ENCODE measurements around the gene SGTA. TPM values are rescaled to one million over a fixed set of nuclear protein-coding genes. Genes with fewer than 3 reads are reported as not detected.

SGTA gene
- total and polyA plus RNA-seq, 9 of the 15 experiments (the other 6 are each of a cell fraction or from before 2014, with no cell fraction given), result 1.4 to 110 (median 49.9) TPM

DNA sequence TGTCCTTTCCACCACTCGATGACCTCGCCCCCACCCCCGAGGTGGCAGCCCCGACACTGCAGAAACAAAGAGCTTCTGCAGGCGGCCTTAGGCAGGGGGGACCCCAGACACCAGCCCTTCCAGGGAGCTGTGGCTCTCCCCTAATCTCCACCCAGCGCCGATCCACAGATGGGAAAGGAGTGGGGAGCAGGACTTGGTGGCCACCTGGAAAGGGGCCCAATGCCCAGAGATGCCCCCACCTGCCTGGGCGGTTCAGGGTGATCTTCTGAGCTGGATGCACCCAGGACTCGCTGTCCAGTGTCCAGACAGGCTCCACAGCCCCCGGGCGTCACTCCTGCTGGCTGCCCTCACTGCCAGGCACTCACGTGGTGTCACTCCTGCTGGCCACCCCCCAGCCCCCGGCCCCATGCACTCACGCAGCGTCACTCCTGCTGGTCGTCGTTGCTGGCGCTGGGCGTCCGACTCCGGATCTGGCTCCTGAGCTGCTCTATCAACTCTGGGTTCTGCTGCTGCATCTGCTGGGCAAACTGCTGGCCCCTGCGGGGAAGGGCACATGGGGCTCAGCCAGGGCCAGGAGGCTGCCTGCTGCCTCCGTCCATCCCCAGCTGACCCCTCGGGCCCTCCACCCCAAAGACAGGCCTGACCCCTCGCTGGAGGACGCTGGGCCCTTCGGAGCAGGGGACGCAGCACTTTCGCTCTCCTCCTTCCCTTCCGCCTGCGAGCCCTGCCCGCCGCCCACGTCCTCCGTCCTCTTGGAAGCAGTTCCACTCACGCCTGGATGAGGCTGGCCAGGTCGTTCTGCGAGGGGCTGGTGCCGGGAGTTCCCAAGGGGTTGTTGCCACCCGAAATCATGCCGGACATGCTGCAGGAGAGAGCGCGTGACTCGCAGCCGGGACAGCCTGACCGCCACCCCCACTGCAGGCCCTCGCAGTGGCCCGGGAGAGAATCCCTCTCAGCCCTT, 25.9 kb downstream of the SGTA start:
- Histone ChIP-seq H2AFZ (ENCODE audit: low read depth, low read length) (no peak overlapping the region), H3K4me2 (ENCODE audit: insufficient read depth, low read length) (no peak overlapping the region), H3K9ac (ENCODE audit: insufficient read depth in 1 of 2, low read depth in 2 of 2, low read length in 2 of 2) (no peak overlapping the region; a peak in 1 of 4 replicates), H3K4me1 (replicated peaks in 1 of 2; ENCODE audit: control insufficient read depth in 2 of 2, insufficient read depth in 2 of 2, low read length in 2 of 2) (peaks cover 0 to 12% of the 10 kb centered on the region in 2 experiments; a peak in 1 of 5 replicates), H3K36me3 (ENCODE audit: control insufficient read depth, insufficient read depth, low read length) (peaks cover 84% of the 10 kb centered on the region; the same call in 2 of the 3 replicates), H3K27me3 (ENCODE audit: control insufficient read depth in 2 of 2, insufficient read depth in 2 of 2, low read length in 2 of 2) (no peaks in the 10 kb centered on the region), H3K9me1 (ENCODE audit: control insufficient read depth, insufficient read depth, low read length) (no peaks in the 10 kb centered on the region), H4K20me1 (replicated peaks; ENCODE audit: control insufficient read depth, insufficient read depth, low read length) (no peaks in the 10 kb centered on the region), H3K27ac (ENCODE audit: extremely low read depth, low read depth, low read length) (no peak overlapping the region), H3K79me2 (ENCODE audit: control insufficient read depth, insufficient read depth, low read length) (no peaks in the 10 kb centered on the region), H3K4me3 (no peak overlapping the region), H3K9me3 (replicated peaks; ENCODE audit: control insufficient read depth, insufficient read depth, low read depth, low read length) (no peaks in the 10 kb centered on the region)
- CTCF ChIA-PET (ENCODE audit: low intra/inter-chr PET ratio), result interaction anchor here (0.6 kb wide), 1 partner anchor 511 kb away, joined by 6 read pairs; no protein-coding TSS in a partner anchor
- 97% methylated on average over 33 of the region's 48 CpGs for WGBS (ENCODE audit: insufficient coverage, low coverage, missing lambda C conversion rate)
- TF ChIP-seq MLX (CRISPR knock-in tag; conservative IDR thresholded peaks at IDR 0.05) (no peak), POLR2A (conservative IDR thresholded peaks at IDR 0.05) (no peak), HSF4 (CRISPR knock-in tag; IDR thresholded peaks at IDR 0.05; ENCODE audit: borderline replicate concordance) (no peak), ZNF408 (CRISPR knock-in tag; IDR thresholded peaks at IDR 0.05; ENCODE audit: low read depth) (no peak), MBD2 (IDR thresholded peaks at IDR 0.05; ENCODE audit: borderline replicate concordance, low read depth) (no peak), U2AF1 (optimal IDR thresholded peaks at IDR 0.05; ENCODE audit: low read depth, low read length) (no peak)
- TF ChIP-seq, protein P1, sequence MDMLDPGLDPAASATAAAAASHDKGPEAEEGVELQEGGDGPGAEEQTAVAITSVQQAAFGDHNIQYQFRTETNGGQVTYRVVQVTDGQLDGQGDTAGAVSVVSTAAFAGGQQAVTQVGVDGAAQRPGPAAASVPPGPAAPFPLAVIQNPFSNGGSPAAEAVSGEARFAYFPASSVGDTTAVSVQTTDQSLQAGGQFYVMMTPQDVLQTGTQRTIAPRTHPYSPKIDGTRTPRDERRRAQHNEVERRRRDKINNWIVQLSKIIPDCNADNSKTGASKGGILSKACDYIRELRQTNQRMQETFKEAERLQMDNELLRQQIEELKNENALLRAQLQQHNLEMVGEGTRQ (CRISPR knock-in tag; IDR thresholded peaks at IDR 0.05), result no peak
- TF ChIP-seq, protein P2, sequence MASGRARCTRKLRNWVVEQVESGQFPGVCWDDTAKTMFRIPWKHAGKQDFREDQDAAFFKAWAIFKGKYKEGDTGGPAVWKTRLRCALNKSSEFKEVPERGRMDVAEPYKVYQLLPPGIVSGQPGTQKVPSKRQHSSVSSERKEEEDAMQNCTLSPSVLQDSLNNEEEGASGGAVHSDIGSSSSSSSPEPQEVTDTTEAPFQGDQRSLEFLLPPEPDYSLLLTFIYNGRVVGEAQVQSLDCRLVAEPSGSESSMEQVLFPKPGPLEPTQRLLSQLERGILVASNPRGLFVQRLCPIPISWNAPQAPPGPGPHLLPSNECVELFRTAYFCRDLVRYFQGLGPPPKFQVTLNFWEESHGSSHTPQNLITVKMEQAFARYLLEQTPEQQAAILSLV (tag; IDR thresholded peaks at IDR 0.05), result no peak
- ATAC-seq, result no peak
- in situ Hi-C loops (cut with MboI), result no loop called here
- no TSS peak for BruUV-seq (replicated peaks)
- POLR2A ChIA-PET, result interaction anchor here (1.1 kb wide), 1 partner anchor 18 kb away, joined by 3 read pairs; no protein-coding TSS in a partner anchor
- no peak for FAIRE-seq
- DNase-seq (ENCODE audit: extremely low read depth in 1 of 4, low spot score in 3 of 4), result no peak
- intact Hi-C loops (cut with micrococcal nuclease), result no loop called here

Measured in K562 (cell line).